Heart left ventricle (tissue), 16 donors: ENCODE data around the gene SV2B. TPM values are rescaled to one million over a fixed set of nuclear protein-coding genes. Genes with fewer than 3 reads are reported as not detected.

ENCODE experiments used
- ATAC-seq, 4 donors: fragments of 200-7000 bp; cut with Tn5 transposase; one replicate each; pipeline ENCODE4 v1.9.1; 2020 to 2022; ENCODE audit warnings: moderate library complexity in 4 of 4, mild to moderate bottlenecking in 3 of 4, moderate number of reproducible peaks in 1 of 4
- DNase-seq, 5 donors: peaks; one replicate each; pipeline ENCODE4 v3.0.0-alpha.2; 2020
- H3K27ac ChIP-seq, 12 donors: fragments of 200-600 bp; sonication (generic) in 4 of 12; one replicate each; pipeline versions ENCODE4 v1.5.0 to v1.8.0; 2016 to 2022; ENCODE audit warnings: mild to moderate bottlenecking in 2 of 12
- H3K27me3 ChIP-seq, 9 donors: fragments of 200-600 bp; sonication (generic) in 2 of 9; one replicate each; pipeline versions ENCODE4 v1.5.1 to v1.8.0; 2016 to 2022; ENCODE audit warnings: mild to moderate bottlenecking in 3 of 9
- H3K36me3 ChIP-seq, 9 donors: fragments of 200-600 bp; sonication (generic) in 2 of 9; one replicate each; pipeline versions ENCODE4 v1.5.0 to v1.8.0; 2018 to 2022; ENCODE audit warnings: mild to moderate bottlenecking in 2 of 9
- H3K4me1 ChIP-seq, 12 donors: fragments of 200-600 bp; sonication (generic) in 4 of 12; one replicate each; pipeline versions ENCODE4 v1.5.0 to v1.8.0; 2016 to 2022; ENCODE audit warnings: mild to moderate bottlenecking in 3 of 12
- H3K4me3 ChIP-seq, 12 donors: fragments of 200-600 bp; sonication (generic) in 4 of 12; one replicate each; pipeline versions ENCODE4 v1.5.0 to v1.8.0; 2017 to 2022; ENCODE audit warnings: mild to moderate bottlenecking in 9 of 12, moderate library complexity in 4 of 12
- H3K9me3 ChIP-seq, 12 donors: fragments of 200-600 bp; sonication (generic) in 4 of 12; one replicate each; pipeline versions ENCODE4 v1.5.0 to v1.8.0; 2016 to 2022; ENCODE audit warnings: mild to moderate bottlenecking in 1 of 12
- CTCF ChIP-seq, 12 donors: fragments of 200-600 bp; sonication (generic) in 4 of 12; IDR thresholded peaks; one replicate each; pipeline versions ENCODE4 v1.5.0 to v1.8.0; 2018 to 2022; ENCODE audit warnings: antibody characterized with exemption in 12 of 12, mild to moderate bottlenecking in 5 of 12
- POLR2A ChIP-seq, 2 donors: fragments of 450-650 bp; IDR thresholded peaks; one replicate each; pipeline ENCODE4 v1.6.1; 2017; ENCODE audit warnings: antibody characterized with exemption in 2 of 2, mild to moderate bottlenecking in 2 of 2, moderate library complexity in 2 of 2
- WGBS, 4 donors: extraction: QIAGEN DNeasy Blood & Tissue Kit in 2 of 4; methylation state at CpG; one replicate each; pipeline versions ENCODE4 v1.1.5 to v1.1.7; 2013 to 2018; 5-methylcytosine and 5-hydroxymethylcytosine counted together
- intact Hi-C, 10 donors: fragments of 100-400 bp; cut with DNase I; formaldehyde crosslinking; loops; one replicate each; pipeline versions ENCODE4 v1.11.1 to v1.14.2; 2022
- polyA plus RNA-seq, 2 donors: library from polyadenylated mRNA; stranded (reverse); fragments of 200-250 nt; gene quantifications; one replicate each; pipeline ENCODE4 v1.2.3, GENCODE V29; 2013
- total RNA-seq, 9 donors: library from RNA; depleted of rRNA in 2 of 9; stranded (reverse); fragments of >200 nt in 2 of 9; fragmentation: NEBNext Ultra II Directional in 3 of 9; extraction: Animal tissue kit (Norgen Biotek cat#: 25700) in 3 of 9; gene quantifications; one replicate each; pipeline versions ENCODE4 v1.1.0 to v1.2.4, GENCODE V29; 2016 to 2023
- donor health status: ischemic (EF 13 %, LVEDD 7.1; RV severe dilation, severe dysfunction).
- donor health status: healthy with polysubstance abuse.
- donor health status: DM: no; HTN: yes; CAD: no.
- donor health status: DM: no; HTN: no; CAD: no.
- donor health status: ischemic (EF 25% LVEDD 6.9; RV normal size, moderate dysfunction).
- donor health status: ischemic (EF 25% LVEDD 5.7; RV mildly dilated, moderate dysfunction).
- donor health status: healthy.
- donor health status: DM: yes; HTN: yes; CAD: no.
- donor health status: ischemic (EF 35%, LVEDD 5.7; RV mildly dilated, moderate dysfunction).
- donor health status: nonischemic (EF 11% LVEDD 7.7; RV severe dilation, severe dysfunction).
- donor health status: DM: yes; HTN: yes; CAD: no.
- donor health status: PGD.
- donor health status: ischemic (EF 29% LVEDD 5.4; RV normal size, mild dysfunction).
- donor health status: nonischemic (EF 23%, LVEDD 6.1; RV moderate dilation, normal function).

The SV2B gene
- total and polyA plus RNA-seq, 11 donors: 0.42 to 23.5 (median 1.9) TPM

- intact Hi-C loops: no loop called here
- no peaks in the 10 kb centered on the region for H3K9me3 ChIP-seq
- H3K27me3 ChIP-seq: no peaks in the 10 kb centered on the region
- WGBS, 4 donors: 43 to 48% (median 46%) methylated on average over 1 of the region's 1 CpG; no CpG with 5 or more reads in 1 of the 4 donors
- no peak overlapping the region for H3K4me3 ChIP-seq
- DNase-seq (no peak), ATAC-seq (peak in 3 of 4 donors; percentile 36 to 55 (median 41))
- H3K27ac ChIP-seq: no peak overlapping the region
- TF ChIP-seq CTCF (IDR thresholded peaks at IDR 0.05): peak in 1 of 12 donors; percentile 25
- TF ChIP-seq POLR2A (IDR thresholded peaks at IDR 0.05): no peak
- no peaks in the 10 kb centered on the region for H3K4me1 ChIP-seq
- H3K36me3 ChIP-seq: no peaks in the 10 kb centered on the region
Observed at GRCh38 chr15:91289324-91289723, 189.3 kb downstream of the SV2B start.

GRCh38 chr15:91290553-91290952 lies 190.5 kb downstream of the SV2B start:
- TF ChIP-seq POLR2A (IDR thresholded peaks at IDR 0.05) (no peak), CTCF (IDR thresholded peaks at IDR 0.05) (no peak)
- WGBS, 4 donors: 95 to 96% (median 96%) methylated on average over 6 of the region's 6 CpGs

GRCh38 chr15:91291673-91292072 lies 191.6 kb downstream of the SV2B start:
- ATAC-seq: peak; percentile 38 to 52 (median 49)
- H3K4me1 ChIP-seq: no peaks in the 10 kb centered on the region
- intact Hi-C loops: no loop called here
- 50 to 71% (median 59%) methylated on average over 3 of the region's 3 CpGs for WGBS, 4 donors
- H3K36me3 ChIP-seq: no peaks in the 10 kb centered on the region
- peak in 1 of 5 donors; percentile 17 for DNase-seq
- peak overlapping the region in 3 of 12 donors; percentile 13 to 22 (median 18) for H3K4me3 ChIP-seq
- TF ChIP-seq POLR2A (IDR thresholded peaks at IDR 0.05) (no peak), CTCF (IDR thresholded peaks at IDR 0.05) (no peak)
- H3K9me3 ChIP-seq: no peaks in the 10 kb centered on the region
- no peaks in the 10 kb centered on the region for H3K27me3 ChIP-seq
- H3K27ac ChIP-seq: no peak overlapping the region

More at GRCh38 chr15:91290553-91290952, 190.5 kb downstream of the SV2B start:
- Histone ChIP-seq H3K27me3 (no peaks in the 10 kb centered on the region), H3K36me3 (no peaks in the 10 kb centered on the region), H3K27ac (no peak overlapping the region), H3K4me1 (no peaks in the 10 kb centered on the region), H3K9me3 (no peaks in the 10 kb centered on the region), H3K4me3 (no peak overlapping the region)
- ATAC-seq (no peak), DNase-seq (no peak)
- intact Hi-C loops: no loop called here

- Histone ChIP-seq H3K27ac (no peak overlapping the region), H3K4me1 (no peaks in the 10 kb centered on the region), H3K4me3 (no peak overlapping the region), H3K9me3 (no peaks in the 10 kb centered on the region), H3K36me3 (no peaks in the 10 kb centered on the region), H3K27me3 (no peaks in the 10 kb centered on the region)
- ATAC-seq (no peak), DNase-seq (no peak)
- TF ChIP-seq POLR2A (IDR thresholded peaks at IDR 0.05): no peak
- no peak for TF ChIP-seq CTCF (IDR thresholded peaks at IDR 0.05)
- intact Hi-C loops: no loop called here
- 81 to 87% (median 86%) methylated on average over 1 of the region's 1 CpG for WGBS, 4 donors
Observed at GRCh38 chr15:91294344-91294743, 194.3 kb downstream of the SV2B start.
